GM18505 (cell line): ENCODE measurements around the gene PDZK1IP1.
"Not testable (repeated sequence)": the region's sequence is repeated elsewhere in the genome, so short reads cannot be mapped to it uniquely, and the experiment has no call there.

Experiments
- ATAC-seq: cut with Tn5 transposase; IDR thresholded peaks from one replicate; pipeline ENCODE4 v1.9.1; 2021; ENCODE audit not compliant: unreplicated experiment
- POLR2A ChIP-seq: IDR thresholded peaks from 4 replicates; pipeline ENCODE4 v1.6.1; 2011; ENCODE audit warnings: borderline replicate concordance; ENCODE audit not compliant: insufficient read depth, insufficient read length; ENCODE audit errors: extremely low read depth

The PDZK1IP1 gene

GRCh38 chr1:47178020-47178419 is 11.8 kb downstream of the PDZK1IP1 start:
- TF ChIP-seq POLR2A = no peak
- no peak for ATAC-seq

- ATAC-seq = no peak
Observed at GRCh38 chr1:47175227-47175934, 14.5 kb downstream of the PDZK1IP1 start.

GRCh38 chr1:47174656-47175020 is 15.2 kb downstream of the PDZK1IP1 start:
- no peak for TF ChIP-seq POLR2A
- ATAC-seq = no peak

More at GRCh38 chr1:47175227-47175934, 14.5 kb downstream of the PDZK1IP1 start:
- no peak for TF ChIP-seq POLR2A

GRCh38 chr1:47172782-47173181 is 17.1 kb downstream of the PDZK1IP1 start:
- no peak for TF ChIP-seq POLR2A
- no peak for ATAC-seq

- ATAC-seq = no peak
- no peak for TF ChIP-seq POLR2A
Observed at GRCh38 chr1:47164552-47164951, 25.3 kb downstream of the PDZK1IP1 start.

GRCh38 chr1:47161298-47162040 is 28.4 kb downstream of the PDZK1IP1 start:
- no peak for ATAC-seq
- TF ChIP-seq POLR2A = no peak

- no peak for ATAC-seq
- no peak for TF ChIP-seq POLR2A
Observed at GRCh38 chr1:47160716-47161115, 29.1 kb downstream of the PDZK1IP1 start.

- ATAC-seq = not testable (repeated sequence)
Observed at GRCh38 chr1:47157957-47158356, 31.9 kb downstream of the PDZK1IP1 start.

- not testable (repeated sequence) for ATAC-seq
Observed at GRCh38 chr1:47156457-47156856, 33.4 kb downstream of the PDZK1IP1 start.

- not testable (repeated sequence) for ATAC-seq
Observed at GRCh38 chr1:47149162-47149561, 40.7 kb downstream of the PDZK1IP1 start.

- ATAC-seq = no peak
- TF ChIP-seq POLR2A = no peak
Observed at GRCh38 chr1:47147047-47147785, 42.6 kb downstream of the PDZK1IP1 start.

GRCh38 chr1:47146495-47146894 is 43.3 kb downstream of the PDZK1IP1 start:
- not testable (repeated sequence) for ATAC-seq

GRCh38 chr1:47143654-47144053 is 46.2 kb downstream of the PDZK1IP1 start:
- not testable (repeated sequence) for ATAC-seq

- not testable (repeated sequence) for ATAC-seq
Observed at GRCh38 chr1:47140358-47140757, 49.5 kb downstream of the PDZK1IP1 start.
